Ishikawa (cell line): Measurements from ENCODE around the gene ESPN.

Source experiments
- CEBPB ChIP-seq: IDR thresholded peaks from 2 replicates; pipeline ENCODE4 v1.6.1; 2012
- CREB1 ChIP-seq: IDR thresholded peaks from 2 replicates; pipeline ENCODE4 v1.6.1; 2012; ENCODE audit warnings: low read depth
- EGR1 ChIP-seq: IDR thresholded peaks from 2 replicates; pipeline ENCODE4 v1.6.1; 2012
- EP300 ChIP-seq: IDR thresholded peaks from 2 replicates; pipeline ENCODE4 v1.6.1; 2012; ENCODE audit warnings: borderline replicate concordance
- FOXM1 ChIP-seq: IDR thresholded peaks from 2 replicates; pipeline ENCODE4 v1.6.1; 2012; ENCODE audit warnings: low read depth, borderline replicate concordance
- NFIC ChIP-seq: IDR thresholded peaks from 2 replicates; pipeline ENCODE4 v1.6.1; 2012
- RAD21 ChIP-seq: IDR thresholded peaks from 2 replicates; pipeline ENCODE4 v1.6.1; 2012; ENCODE audit warnings: low read depth
- TAF1 ChIP-seq: IDR thresholded peaks from 2 replicates; pipeline ENCODE4 v1.6.1; 2012; ENCODE audit warnings: low read depth, mild to moderate bottlenecking
- TCF12 ChIP-seq: IDR thresholded peaks from 2 replicates; pipeline ENCODE4 v1.6.1; 2012; ENCODE audit warnings: low read depth
- TEAD4 ChIP-seq: IDR thresholded peaks from 2 replicates; pipeline ENCODE4 v1.6.1; 2012
- YY1 ChIP-seq: IDR thresholded peaks from 2 replicates; pipeline ENCODE4 v1.6.1; 2012; ENCODE audit warnings: low read depth
- ZBTB7A ChIP-seq: IDR thresholded peaks from 2 replicates; pipeline ENCODE4 v1.6.1; 2012; ENCODE audit warnings: low read depth
- TF ChIP-seq, protein P1 (sequence below): IDR thresholded peaks from 2 replicates; pipeline ENCODE4 v1.6.1; 2012
- TF ChIP-seq, protein P2 (sequence below): IDR thresholded peaks from 2 replicates; pipeline ENCODE4 v1.6.1; 2012
- TF ChIP-seq, protein P3 (sequence below): IDR thresholded peaks from 2 replicates; pipeline ENCODE4 v1.6.1; 2012; ENCODE audit warnings: low read depth, mild to moderate bottlenecking

ESPN gene

DNA sequence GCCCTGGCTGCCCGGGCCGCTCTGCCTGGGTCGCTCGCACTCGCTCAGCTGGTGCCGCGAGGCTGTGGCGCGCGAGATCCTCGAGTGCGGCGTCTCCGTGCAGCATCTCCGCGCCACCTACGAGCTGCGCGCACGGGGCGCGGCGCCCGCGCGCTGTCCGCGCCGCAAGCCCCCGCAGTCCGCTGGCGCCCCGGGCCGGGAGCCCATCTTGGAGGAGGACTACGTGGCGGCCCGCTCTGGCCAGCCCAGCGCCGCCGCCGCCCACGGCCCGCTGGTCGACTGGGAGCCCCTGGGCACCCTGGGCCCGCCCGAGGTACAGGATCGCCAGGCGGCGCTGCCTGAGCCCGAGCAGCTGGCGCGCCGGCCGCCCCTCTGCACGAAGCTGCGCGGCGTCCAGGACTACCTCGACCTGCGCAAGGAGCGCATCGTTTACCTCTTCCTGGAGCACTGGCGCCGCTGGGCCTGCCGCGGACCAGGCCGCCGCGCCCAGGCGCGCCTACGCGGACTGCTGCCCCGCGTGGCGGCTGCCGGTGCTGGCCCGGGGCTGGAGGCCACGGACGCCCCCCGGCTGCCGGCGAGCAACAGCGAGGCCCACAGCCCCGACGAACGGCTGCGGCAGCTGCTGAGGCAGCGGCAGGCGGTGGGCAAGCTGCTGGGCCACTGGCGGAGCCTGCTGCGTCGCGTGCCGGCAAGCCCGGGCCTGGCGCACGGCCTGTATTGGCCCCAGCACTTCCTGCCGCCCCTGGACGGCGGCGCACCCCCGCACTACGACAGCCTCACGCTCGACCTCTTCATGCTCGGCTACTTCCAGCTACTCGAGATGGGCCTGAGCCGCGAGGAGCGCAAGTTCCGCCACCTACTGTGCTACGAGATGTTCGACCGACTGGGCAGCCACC lies 30.5 kb downstream of the ESPN start:
- no peak for TF ChIP-seq YY1

DNA sequence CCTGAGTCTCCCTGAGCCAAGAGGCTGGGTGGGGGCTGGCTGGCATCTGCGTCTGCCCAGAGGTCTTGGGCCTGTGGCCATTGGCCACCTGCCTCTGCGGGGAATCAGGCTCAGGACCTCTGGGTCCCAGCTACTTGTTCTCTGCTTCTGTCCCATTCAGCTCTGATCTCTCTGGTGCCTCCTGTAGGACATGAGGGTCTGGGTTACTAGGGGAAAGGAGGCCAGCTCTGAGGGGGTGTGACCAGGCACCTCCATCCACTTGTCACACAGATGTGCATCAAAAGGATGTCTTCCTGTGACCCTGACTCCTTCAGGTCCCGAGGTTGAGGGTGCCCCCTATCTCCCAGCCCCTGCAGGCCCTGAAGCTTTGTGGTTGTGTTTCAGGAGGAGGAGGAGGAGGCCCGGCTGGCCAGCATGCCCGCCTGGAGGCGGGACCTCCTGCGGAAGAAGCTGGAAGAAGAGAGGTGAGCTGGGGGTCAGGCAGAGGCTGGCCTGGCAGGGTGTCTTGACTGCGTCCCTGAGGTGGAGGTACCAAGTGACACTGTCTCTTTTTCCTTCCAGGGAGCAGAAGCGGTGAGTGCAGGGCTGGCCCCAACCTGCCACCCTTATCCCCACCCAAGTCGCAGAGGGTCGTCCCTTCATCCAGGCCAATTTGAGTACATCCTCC lies 32.4 kb downstream of the ESPN start:
- TF ChIP-seq, protein P1, sequence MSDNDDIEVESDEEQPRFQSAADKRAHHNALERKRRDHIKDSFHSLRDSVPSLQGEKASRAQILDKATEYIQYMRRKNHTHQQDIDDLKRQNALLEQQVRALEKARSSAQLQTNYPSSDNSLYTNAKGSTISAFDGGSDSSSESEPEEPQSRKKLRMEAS: no peak
- TF ChIP-seq YY1 (no peak), ZBTB7A (no peak), FOXM1 (no peak), CEBPB (no peak), TEAD4 (no peak), TAF1 (no peak), NFIC (no peak), EGR1 (no peak), CREB1 (no peak), TCF12 (no peak), EP300 (no peak)
- TF ChIP-seq, protein P2, sequence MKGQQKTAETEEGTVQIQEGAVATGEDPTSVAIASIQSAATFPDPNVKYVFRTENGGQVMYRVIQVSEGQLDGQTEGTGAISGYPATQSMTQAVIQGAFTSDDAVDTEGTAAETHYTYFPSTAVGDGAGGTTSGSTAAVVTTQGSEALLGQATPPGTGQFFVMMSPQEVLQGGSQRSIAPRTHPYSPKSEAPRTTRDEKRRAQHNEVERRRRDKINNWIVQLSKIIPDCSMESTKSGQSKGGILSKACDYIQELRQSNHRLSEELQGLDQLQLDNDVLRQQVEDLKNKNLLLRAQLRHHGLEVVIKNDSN: no peak
- TF ChIP-seq, protein P3, sequence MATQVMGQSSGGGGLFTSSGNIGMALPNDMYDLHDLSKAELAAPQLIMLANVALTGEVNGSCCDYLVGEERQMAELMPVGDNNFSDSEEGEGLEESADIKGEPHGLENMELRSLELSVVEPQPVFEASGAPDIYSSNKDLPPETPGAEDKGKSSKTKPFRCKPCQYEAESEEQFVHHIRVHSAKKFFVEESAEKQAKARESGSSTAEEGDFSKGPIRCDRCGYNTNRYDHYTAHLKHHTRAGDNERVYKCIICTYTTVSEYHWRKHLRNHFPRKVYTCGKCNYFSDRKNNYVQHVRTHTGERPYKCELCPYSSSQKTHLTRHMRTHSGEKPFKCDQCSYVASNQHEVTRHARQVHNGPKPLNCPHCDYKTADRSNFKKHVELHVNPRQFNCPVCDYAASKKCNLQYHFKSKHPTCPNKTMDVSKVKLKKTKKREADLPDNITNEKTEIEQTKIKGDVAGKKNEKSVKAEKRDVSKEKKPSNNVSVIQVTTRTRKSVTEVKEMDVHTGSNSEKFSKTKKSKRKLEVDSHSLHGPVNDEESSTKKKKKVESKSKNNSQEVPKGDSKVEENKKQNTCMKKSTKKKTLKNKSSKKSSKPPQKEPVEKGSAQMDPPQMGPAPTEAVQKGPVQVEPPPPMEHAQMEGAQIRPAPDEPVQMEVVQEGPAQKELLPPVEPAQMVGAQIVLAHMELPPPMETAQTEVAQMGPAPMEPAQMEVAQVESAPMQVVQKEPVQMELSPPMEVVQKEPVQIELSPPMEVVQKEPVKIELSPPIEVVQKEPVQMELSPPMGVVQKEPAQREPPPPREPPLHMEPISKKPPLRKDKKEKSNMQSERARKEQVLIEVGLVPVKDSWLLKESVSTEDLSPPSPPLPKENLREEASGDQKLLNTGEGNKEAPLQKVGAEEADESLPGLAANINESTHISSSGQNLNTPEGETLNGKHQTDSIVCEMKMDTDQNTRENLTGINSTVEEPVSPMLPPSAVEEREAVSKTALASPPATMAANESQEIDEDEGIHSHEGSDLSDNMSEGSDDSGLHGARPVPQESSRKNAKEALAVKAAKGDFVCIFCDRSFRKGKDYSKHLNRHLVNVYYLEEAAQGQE: no peak

DNA sequence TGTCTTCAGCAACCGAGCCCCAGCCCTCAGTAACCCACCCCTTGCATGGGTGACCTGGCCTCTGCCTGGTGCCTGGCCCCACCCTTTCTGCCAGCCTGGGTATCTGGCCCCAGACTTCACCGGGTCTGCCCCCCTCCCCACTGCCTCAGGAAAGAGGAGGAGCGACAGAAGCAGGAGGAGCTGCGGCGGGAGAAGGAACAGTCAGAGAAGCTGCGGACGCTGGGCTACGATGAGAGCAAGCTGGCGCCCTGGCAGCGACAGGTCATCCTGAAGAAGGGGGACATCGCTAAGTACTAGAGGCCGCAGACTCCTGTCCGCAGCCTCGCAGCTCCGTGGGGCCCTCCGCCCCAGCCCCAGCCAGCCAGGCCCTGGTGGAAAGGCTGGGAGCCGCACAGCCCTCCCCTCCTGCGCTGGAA lies 35.3 kb downstream of the ESPN start:
- no peak for TF ChIP-seq EGR1
- TF ChIP-seq NFIC: no peak
- TF ChIP-seq, protein P2: no peak
- no peak for TF ChIP-seq TCF12
- TF ChIP-seq EP300: no peak
- no peak for TF ChIP-seq YY1

DNA sequence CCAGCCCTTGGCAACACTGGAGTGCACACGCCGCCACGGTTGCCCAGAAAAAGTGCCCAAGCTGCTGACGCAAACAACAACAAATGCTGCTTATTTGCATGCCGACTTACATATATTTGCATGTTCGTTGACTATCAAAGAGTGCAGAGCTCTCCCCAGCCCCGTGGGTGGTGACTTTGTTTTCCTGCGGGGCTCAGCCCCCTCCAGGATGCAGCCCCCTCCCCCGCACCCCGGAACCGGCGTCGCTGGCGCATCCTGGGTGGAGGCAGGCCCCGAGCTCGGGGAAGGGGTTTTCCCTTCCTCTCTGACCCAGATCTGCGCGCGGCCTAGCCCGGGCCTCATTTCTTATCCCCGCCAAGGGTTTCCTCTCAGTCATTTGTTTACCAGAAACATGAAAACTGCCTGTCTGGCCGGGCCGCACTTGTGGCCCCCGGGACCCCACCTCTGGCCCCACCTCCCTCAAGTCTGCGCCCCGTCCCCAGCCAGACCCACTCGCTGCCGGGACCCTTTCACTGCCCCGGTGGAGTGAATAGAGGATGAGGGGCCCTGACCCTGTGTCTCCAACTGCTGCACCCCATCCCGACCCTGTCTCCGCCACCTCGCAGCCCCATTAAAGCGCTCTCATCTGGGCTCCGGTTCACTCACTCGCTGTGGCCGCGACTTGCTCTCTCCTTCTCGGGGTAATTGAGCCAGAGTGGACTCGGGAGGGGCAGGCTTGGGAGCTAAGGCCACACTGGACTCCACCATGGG lies 35.9 kb downstream of the ESPN start:
- TF ChIP-seq, protein P3: no peak
- TF ChIP-seq CREB1 (no peak), YY1 (no peak), TAF1 (no peak), RAD21 (no peak), NFIC (no peak), FOXM1 (no peak), ZBTB7A (no peak), CEBPB (no peak), TEAD4 (no peak), TCF12 (no peak), EGR1 (no peak)
- TF ChIP-seq, protein P2: no peak

DNA sequence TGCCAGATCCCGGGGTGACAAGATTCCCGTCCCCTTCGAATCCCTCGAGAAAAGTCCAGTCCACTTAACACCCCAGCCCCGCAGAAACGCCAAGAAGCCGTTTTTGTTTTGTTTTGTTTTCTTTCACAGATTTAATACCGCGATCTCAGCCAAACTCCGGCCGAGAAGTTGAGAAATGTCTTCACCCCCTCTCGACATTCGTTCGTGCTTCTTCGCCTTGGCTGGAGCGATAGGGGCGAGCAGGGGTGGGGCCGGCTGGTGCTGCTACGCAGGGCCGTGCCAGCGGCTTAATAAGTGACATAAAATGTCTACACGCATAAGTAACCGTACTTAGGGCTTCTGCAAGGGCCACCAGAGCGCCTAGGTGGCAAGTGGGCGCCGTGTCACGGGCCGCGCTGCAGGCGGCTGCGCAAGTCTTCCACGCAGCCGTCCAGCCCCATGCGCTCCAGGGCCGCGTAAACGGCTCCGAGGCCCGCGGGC lies 36.5 kb downstream of the ESPN start:
- no peak for TF ChIP-seq RAD21
